HL-60 (cell line): ENCODE data around the gene TREML1.

ENCODE experiments used
- DNase-seq, 2 experiments: peaks; one replicate each; pipeline ENCODE4 v3.0.0-alpha.2; 2010 to 2020; ENCODE audit warnings: low read depth in 1 of 2, low spot score in 1 of 2
- H3K27ac ChIP-seq: fragments of 250-450 bp; sonication (Bioruptor Pico); replicated peaks from 2 replicates; pipeline ENCODE4 v1.5.1; 2020; ENCODE audit warnings: mild to moderate bottlenecking, moderate library complexity
- H3K27me3 ChIP-seq: fragments of 250-450 bp; sonication (Bioruptor Pico); 2 replicates; pipeline ENCODE4 v1.5.1; 2021; ENCODE audit warnings: mild to moderate bottlenecking, moderate library complexity; ENCODE audit not compliant: insufficient read depth, poor library complexity, severe bottlenecking
- H3K4me3 ChIP-seq: replicated peaks from 2 replicates; pipeline ENCODE4 v1.5.1; 2011; ENCODE audit warnings: mild to moderate bottlenecking, control low read depth, low read length; ENCODE audit not compliant: insufficient read depth
- GABPA ChIP-seq: IDR thresholded peaks from 2 replicates; pipeline ENCODE4 v1.6.1; 2012; ENCODE audit warnings: low read depth
- POLR2AphosphoS5 ChIP-seq: IDR thresholded peaks from 2 replicates; pipeline ENCODE4 v1.6.1; 2012; ENCODE audit warnings: low read depth
- SPI1 ChIP-seq: IDR thresholded peaks from 2 replicates; pipeline ENCODE4 v1.6.1; 2012; ENCODE audit warnings: low read depth, mild to moderate bottlenecking, borderline replicate concordance
- TF ChIP-seq, protein P1 (sequence below): IDR thresholded peaks from one replicate; pipeline ENCODE4 v1.5.1; 2011; ENCODE audit warnings: low read length, control low read depth, inconsistent platforms; ENCODE audit not compliant: insufficient read depth
- TF ChIP-seq, protein P2 (sequence below): IDR thresholded peaks from 2 replicates; pipeline ENCODE4 v1.6.1; 2012; ENCODE audit warnings: low read depth; ENCODE audit not compliant: insufficient replicate concordance

The TREML1 gene

DNA sequence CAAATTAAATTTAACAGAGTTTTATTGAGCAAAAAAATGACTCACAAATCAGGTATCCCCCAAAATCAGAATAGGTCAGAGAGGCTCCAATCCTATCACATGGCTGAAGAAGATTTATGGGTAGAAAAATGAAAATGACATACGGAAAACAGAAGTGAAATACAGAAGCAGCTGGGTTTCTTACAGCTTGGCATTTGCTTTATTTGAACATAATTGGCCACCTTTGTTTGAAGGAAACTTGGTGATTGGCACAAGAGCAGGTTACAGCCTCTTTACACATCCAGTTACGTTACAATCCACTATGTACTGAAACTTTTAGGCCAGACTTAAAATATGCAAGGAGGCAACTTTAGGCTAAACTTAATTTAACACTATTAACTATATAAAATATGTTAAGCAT, 20.5 kb upstream of the TREML1 start:
- no peak for DNase-seq
- Histone ChIP-seq H3K27me3 (no peaks in the 10 kb centered on the region), H3K27ac (no peak overlapping the region), H3K4me3 (no peak overlapping the region)
- TF ChIP-seq POLR2AphosphoS5, result no peak
- TF ChIP-seq, protein P1, sequence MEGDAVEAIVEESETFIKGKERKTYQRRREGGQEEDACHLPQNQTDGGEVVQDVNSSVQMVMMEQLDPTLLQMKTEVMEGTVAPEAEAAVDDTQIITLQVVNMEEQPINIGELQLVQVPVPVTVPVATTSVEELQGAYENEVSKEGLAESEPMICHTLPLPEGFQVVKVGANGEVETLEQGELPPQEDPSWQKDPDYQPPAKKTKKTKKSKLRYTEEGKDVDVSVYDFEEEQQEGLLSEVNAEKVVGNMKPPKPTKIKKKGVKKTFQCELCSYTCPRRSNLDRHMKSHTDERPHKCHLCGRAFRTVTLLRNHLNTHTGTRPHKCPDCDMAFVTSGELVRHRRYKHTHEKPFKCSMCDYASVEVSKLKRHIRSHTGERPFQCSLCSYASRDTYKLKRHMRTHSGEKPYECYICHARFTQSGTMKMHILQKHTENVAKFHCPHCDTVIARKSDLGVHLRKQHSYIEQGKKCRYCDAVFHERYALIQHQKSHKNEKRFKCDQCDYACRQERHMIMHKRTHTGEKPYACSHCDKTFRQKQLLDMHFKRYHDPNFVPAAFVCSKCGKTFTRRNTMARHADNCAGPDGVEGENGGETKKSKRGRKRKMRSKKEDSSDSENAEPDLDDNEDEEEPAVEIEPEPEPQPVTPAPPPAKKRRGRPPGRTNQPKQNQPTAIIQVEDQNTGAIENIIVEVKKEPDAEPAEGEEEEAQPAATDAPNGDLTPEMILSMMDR, result no peak
- TF ChIP-seq GABPA, result no peak
- TF ChIP-seq, protein P2, sequence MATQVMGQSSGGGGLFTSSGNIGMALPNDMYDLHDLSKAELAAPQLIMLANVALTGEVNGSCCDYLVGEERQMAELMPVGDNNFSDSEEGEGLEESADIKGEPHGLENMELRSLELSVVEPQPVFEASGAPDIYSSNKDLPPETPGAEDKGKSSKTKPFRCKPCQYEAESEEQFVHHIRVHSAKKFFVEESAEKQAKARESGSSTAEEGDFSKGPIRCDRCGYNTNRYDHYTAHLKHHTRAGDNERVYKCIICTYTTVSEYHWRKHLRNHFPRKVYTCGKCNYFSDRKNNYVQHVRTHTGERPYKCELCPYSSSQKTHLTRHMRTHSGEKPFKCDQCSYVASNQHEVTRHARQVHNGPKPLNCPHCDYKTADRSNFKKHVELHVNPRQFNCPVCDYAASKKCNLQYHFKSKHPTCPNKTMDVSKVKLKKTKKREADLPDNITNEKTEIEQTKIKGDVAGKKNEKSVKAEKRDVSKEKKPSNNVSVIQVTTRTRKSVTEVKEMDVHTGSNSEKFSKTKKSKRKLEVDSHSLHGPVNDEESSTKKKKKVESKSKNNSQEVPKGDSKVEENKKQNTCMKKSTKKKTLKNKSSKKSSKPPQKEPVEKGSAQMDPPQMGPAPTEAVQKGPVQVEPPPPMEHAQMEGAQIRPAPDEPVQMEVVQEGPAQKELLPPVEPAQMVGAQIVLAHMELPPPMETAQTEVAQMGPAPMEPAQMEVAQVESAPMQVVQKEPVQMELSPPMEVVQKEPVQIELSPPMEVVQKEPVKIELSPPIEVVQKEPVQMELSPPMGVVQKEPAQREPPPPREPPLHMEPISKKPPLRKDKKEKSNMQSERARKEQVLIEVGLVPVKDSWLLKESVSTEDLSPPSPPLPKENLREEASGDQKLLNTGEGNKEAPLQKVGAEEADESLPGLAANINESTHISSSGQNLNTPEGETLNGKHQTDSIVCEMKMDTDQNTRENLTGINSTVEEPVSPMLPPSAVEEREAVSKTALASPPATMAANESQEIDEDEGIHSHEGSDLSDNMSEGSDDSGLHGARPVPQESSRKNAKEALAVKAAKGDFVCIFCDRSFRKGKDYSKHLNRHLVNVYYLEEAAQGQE, result no peak
- TF ChIP-seq SPI1, result no peak

DNA sequence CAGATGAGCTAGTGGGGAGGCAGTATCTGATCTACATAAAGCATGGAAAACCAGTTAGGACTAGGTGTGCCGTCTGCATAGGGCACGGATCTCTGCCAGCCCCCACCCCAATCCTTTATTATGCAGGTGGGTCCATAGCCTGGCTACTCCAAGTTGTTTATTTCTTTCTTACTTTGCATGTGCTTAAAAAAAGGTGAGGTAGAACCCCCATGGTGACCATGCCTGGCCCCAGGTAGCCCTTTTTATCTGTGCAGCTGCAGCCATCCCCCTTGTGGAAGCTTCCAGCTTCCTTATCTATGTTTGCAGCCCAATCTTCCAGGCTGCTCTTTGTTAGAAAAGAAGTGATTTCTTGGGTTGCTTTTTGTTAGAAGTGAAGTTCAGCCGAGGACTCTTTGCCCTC, 17.8 kb upstream of the TREML1 start:
- TF ChIP-seq POLR2AphosphoS5 (no peak), GABPA (no peak), SPI1 (no peak)
- TF ChIP-seq, protein P1, result no peak
- TF ChIP-seq, protein P2, result no peak
- no peak overlapping the region for H3K27ac ChIP-seq
- no peak overlapping the region for H3K4me3 ChIP-seq
- DNase-seq, result no peak
- no peaks in the 10 kb centered on the region for H3K27me3 ChIP-seq

DNA sequence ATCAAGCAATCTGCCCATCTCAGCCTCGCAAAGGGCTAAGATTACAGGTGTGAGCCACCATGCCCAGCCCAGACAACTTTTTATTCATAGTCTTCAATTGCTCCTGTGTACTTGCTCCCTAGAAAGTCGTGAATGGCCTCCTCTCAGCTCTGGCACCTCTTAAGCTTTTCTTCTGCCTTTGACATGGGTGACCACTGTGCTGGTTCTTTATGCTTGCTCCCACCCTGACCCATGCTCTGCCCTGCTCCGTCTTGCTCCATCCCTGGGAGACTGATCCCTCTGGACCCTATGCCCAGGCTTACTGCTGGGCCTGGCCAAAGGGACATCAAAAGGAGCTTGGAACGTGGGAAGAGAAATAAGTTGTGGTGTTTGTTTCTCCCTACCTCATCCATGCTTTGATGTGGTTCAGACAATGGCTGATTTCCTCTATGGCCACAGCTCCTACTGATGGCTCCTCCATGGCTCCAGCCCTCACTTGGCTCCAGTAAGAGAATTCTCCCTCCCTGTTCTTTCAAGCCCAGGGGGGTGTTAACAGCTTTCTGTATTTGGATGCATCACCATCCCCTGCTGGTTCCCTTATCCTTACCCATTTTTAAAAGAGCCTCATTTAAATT, 16.5 kb upstream of the TREML1 start:
- H3K27ac ChIP-seq, result no peak overlapping the region
- H3K4me3 ChIP-seq, result no peak overlapping the region
- DNase-seq, result no peak
- TF ChIP-seq SPI1 (no peak), GABPA (no peak), POLR2AphosphoS5 (no peak)
- TF ChIP-seq, protein P2, result no peak
- TF ChIP-seq, protein P1, result no peak
- no peaks in the 10 kb centered on the region for H3K27me3 ChIP-seq
